ENCODE measurements around the gene LMX1A.

LMX1A gene

DNA sequence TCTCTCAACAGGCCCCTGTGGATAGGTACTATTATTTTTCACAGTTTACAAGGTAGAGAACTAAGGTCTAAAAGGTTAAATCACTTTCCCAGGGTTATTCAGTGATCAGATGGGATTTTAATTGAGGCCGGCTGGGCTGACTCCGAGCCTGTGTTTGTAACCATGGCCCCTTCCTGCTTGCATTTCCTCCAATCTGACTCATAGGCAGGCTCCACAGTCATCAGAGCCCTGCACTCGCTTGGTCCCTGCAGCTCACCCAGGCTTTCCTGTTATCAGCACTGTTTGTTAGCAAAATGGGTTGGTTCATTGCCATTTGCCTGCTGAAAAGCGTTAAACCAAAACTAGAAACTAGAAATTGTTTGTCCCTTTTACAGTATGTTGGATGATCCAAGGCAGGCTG is 41.4 kb upstream of the LMX1A start:
- H3K27ac ChIP-seq (replicated peaks): no peak overlapping the region
- TF ChIP-seq CTCF (IDR thresholded peaks at IDR 0.05; ENCODE audit: insufficient read depth, low read length) (no peak), GABPA (IDR thresholded peaks at IDR 0.05; ENCODE audit: low read depth) (no peak), SPI1 (IDR thresholded peaks at IDR 0.05; ENCODE audit: borderline replicate concordance, low read depth) (no peak), POLR2AphosphoS5 (IDR thresholded peaks at IDR 0.05; ENCODE audit: low read depth) (no peak)
- TF ChIP-seq, protein P1, sequence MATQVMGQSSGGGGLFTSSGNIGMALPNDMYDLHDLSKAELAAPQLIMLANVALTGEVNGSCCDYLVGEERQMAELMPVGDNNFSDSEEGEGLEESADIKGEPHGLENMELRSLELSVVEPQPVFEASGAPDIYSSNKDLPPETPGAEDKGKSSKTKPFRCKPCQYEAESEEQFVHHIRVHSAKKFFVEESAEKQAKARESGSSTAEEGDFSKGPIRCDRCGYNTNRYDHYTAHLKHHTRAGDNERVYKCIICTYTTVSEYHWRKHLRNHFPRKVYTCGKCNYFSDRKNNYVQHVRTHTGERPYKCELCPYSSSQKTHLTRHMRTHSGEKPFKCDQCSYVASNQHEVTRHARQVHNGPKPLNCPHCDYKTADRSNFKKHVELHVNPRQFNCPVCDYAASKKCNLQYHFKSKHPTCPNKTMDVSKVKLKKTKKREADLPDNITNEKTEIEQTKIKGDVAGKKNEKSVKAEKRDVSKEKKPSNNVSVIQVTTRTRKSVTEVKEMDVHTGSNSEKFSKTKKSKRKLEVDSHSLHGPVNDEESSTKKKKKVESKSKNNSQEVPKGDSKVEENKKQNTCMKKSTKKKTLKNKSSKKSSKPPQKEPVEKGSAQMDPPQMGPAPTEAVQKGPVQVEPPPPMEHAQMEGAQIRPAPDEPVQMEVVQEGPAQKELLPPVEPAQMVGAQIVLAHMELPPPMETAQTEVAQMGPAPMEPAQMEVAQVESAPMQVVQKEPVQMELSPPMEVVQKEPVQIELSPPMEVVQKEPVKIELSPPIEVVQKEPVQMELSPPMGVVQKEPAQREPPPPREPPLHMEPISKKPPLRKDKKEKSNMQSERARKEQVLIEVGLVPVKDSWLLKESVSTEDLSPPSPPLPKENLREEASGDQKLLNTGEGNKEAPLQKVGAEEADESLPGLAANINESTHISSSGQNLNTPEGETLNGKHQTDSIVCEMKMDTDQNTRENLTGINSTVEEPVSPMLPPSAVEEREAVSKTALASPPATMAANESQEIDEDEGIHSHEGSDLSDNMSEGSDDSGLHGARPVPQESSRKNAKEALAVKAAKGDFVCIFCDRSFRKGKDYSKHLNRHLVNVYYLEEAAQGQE (IDR thresholded peaks at IDR 0.05; ENCODE audit: insufficient replicate concordance, low read depth): no peak

DNA sequence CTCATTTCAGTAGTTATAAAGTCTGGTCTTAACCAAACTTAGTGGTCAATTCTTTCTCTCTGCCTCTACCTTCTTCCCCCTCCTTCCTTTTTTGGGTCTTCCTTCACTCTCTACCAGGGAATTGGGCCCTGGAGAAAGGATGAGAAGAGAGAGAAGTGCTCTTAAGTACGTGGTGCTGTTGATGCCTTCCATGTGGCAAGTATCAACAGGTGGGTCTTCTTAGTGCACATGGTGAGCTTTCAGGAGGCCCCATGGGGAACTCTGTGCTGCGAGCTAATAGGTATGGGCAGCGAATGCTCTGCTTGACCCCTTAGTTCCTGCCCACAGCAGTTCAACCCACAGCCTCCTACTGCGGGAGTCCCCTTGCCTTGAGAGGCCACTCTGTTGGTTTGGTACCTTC is 39.4 kb upstream of the LMX1A start:
- DNase-seq (ENCODE audit: low read depth in 1 of 2, low spot score in 1 of 2): no peak
- no peak overlapping the region for H3K4me3 ChIP-seq (replicated peaks; ENCODE audit: insufficient read depth, low read length)
- peaks cover 49% of the 10 kb centered on the region for H3K27me3 ChIP-seq (ENCODE audit: insufficient read depth, poor library complexity, severe bottlenecking)
- no peak overlapping the region for H3K27ac ChIP-seq (replicated peaks)
- no peak for TF ChIP-seq CTCF (IDR thresholded peaks at IDR 0.05; ENCODE audit: insufficient read depth, low read length)
- no peak for TF ChIP-seq GABPA (IDR thresholded peaks at IDR 0.05; ENCODE audit: low read depth)
- TF ChIP-seq, protein P1 (IDR thresholded peaks at IDR 0.05; ENCODE audit: insufficient replicate concordance, low read depth): no peak
- TF ChIP-seq SPI1 (IDR thresholded peaks at IDR 0.05; ENCODE audit: borderline replicate concordance, low read depth): no peak
- TF ChIP-seq POLR2AphosphoS5 (IDR thresholded peaks at IDR 0.05; ENCODE audit: low read depth): no peak

More for the DNA sequence above, 41.4 kb upstream of the LMX1A start:
- DNase-seq (ENCODE audit: low read depth in 1 of 2, low spot score in 1 of 2): no peak
- peaks cover 39% of the 10 kb centered on the region for H3K27me3 ChIP-seq (ENCODE audit: insufficient read depth, poor library complexity, severe bottlenecking)
- H3K4me3 ChIP-seq (replicated peaks; ENCODE audit: insufficient read depth, low read length): no peak overlapping the region

GRCh38 chr1:165395478-165395877 is 39.0 kb upstream of the LMX1A start:
- Histone ChIP-seq H3K27me3 (ENCODE audit: insufficient read depth, poor library complexity, severe bottlenecking) (peaks cover 49% of the 10 kb centered on the region), H3K27ac (replicated peaks) (no peak overlapping the region), H3K4me3 (replicated peaks; ENCODE audit: insufficient read depth, low read length) (no peak overlapping the region)
- no peak for DNase-seq (ENCODE audit: low read depth in 1 of 2, low spot score in 1 of 2)
- no peak for TF ChIP-seq CTCF (IDR thresholded peaks at IDR 0.05; ENCODE audit: insufficient read depth, low read length)
- no peak for TF ChIP-seq GABPA (IDR thresholded peaks at IDR 0.05; ENCODE audit: low read depth)
- TF ChIP-seq, protein P1 (IDR thresholded peaks at IDR 0.05; ENCODE audit: insufficient replicate concordance, low read depth): no peak
- TF ChIP-seq SPI1 (IDR thresholded peaks at IDR 0.05; ENCODE audit: borderline replicate concordance, low read depth): no peak
- no peak for TF ChIP-seq POLR2AphosphoS5 (IDR thresholded peaks at IDR 0.05; ENCODE audit: low read depth)
